ENCODE data around the gene ZNF750. TPM values are rescaled to one million over a fixed set of nuclear protein-coding genes. Genes with fewer than 3 reads are reported as not detected.

ZNF750 gene
- total and polyA plus RNA-seq, 2 donors (not counting 3 experiments of a cell fraction or from before 2014, with no cell fraction given): 0.15 to 0.80 TPM

DNA sequence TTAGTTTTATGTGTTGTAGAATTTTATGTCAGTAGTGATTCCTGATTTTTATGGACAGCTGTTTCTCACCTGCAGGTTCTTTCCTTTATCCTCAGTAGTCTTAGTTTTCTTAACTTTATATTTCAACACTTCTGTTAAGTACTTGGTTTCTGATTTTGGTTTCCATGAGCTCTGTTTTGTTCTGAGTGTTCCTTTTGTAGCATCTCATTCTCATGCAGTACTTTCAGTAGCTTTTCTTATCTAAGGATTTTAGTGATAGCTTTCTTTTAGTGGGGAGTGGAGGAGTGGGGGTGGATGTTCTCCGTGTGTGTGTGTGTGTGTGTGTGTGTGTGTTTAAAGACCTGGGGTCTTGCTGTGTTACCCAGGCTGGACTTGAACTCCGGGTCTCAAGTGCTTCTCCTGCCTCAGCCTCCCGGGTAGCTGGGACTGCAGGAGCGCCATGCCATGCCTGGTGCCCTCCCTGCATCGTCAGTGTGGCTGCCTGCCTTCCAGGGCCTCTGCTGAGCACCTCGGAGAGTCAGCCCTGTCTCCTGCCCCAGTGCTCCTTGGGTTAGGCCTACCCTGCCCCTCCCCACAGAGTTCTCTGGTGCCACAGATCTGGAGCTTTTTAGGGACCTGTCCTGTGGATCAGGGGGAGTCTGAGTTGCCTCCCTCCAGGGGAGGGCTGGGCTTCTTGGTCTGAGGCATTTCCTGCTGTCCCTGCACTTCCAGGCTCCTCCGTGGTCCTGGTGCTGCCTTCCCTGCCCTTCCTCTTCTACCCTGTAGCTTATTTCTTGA is 4.3 kb upstream of the ZNF750 start:
- FAIRE-seq: peak; percentile 76
- peaks cover 26% of the 10 kb centered on the region for H3K4me1 ChIP-seq (ENCODE audit: control insufficient read depth, extremely low read depth, insufficient read depth, low read length)
- no TSS peak for BruUV-seq (replicated peaks)

More for the DNA sequence above, 4.3 kb upstream of the ZNF750 start:
- intact Hi-C loops (cut with micrococcal nuclease) (loop anchor here (2.0 to 10.0 kb wide), 5 partner anchors 43 to 389 kb away; partner anchors contain the start of genes CYBC1 and NARF), dilution Hi-C loops (cut with MboI; ENCODE audit: extremely low pct_ligation_motif_present, low sequenced_read_pairs) (no loop called here)
- H3K9me3 ChIP-seq (replicated peaks; ENCODE audit: control insufficient read depth, insufficient read depth, low read length): no peaks in the 10 kb centered on the region
- peak overlapping the region; percentile 88 for H3K4me2 ChIP-seq (ENCODE audit: insufficient read depth, low read length)
- H3K27me3 ChIP-seq (ENCODE audit: control insufficient read depth in 2 of 2, insufficient read depth in 2 of 2, low read length in 2 of 2): no peaks in the 10 kb centered on the region
- no peak overlapping the region for H3K4me3 ChIP-seq (replicated peaks in 1 of 3; ENCODE audit: insufficient read depth in 1 of 3, low read depth in 1 of 3, low read length in 3 of 3)
- DNase-seq (ENCODE audit: low read depth, low spot score): peak; percentile 33
- ChIA-PET POLR2A (interaction anchor here (0.6 to 1.5 kb wide), 3 partner anchors 25 to 62 kb away, joined by 3 to 4 read pairs (median 3); no protein-coding TSS in a partner anchor), CTCF (interaction anchor here (1.0 to 3.6 kb wide), 12 partner anchors 7 to 261 kb away, joined by 3 to 35 read pairs (median 4); no protein-coding TSS in a partner anchor)
- H4K20me1 ChIP-seq (replicated peaks; ENCODE audit: control insufficient read depth, extremely low read depth, insufficient read depth, low read length): no peaks in the 10 kb centered on the region
- H2AFZ ChIP-seq (ENCODE audit: low read depth, low read length): no peak overlapping the region
- H3K9ac ChIP-seq (replicated peaks; ENCODE audit: extremely low read depth, insufficient read depth, low read length): no peak overlapping the region
- H3K79me2 ChIP-seq (ENCODE audit: control insufficient read depth, insufficient read depth, low read length): peaks cover 35% of the 10 kb centered on the region
- H3K36me3 ChIP-seq (ENCODE audit: control insufficient read depth in 2 of 2, extremely low read depth in 1 of 2, insufficient read depth in 2 of 2, low read length in 2 of 2): no peaks in the 10 kb centered on the region
- peak overlapping the region; percentile 16 for H3K27ac ChIP-seq (ENCODE audit: insufficient read depth, low read depth, low read length)
- TF ChIP-seq GATA2 (IDR thresholded peaks at IDR 0.05; ENCODE audit: insufficient read depth, insufficient read length, low read depth, low read length) (no peak), CTCF (IDR thresholded peaks at IDR 0.05; ENCODE audit: extremely low read depth in 1 of 2, insufficient read depth in 1 of 2, low read depth in 1 of 2, low read length in 2 of 2) (no peak)
- no peaks in the 10 kb centered on the region for H3K9me1 ChIP-seq (replicated peaks; ENCODE audit: control insufficient read depth, extremely low read depth, insufficient read depth, low read length)
